HCT116 (cell line): ENCODE measurements around the gene ZNF93. TPM values are rescaled to one million over a fixed set of nuclear protein-coding genes. Genes with fewer than 3 reads are reported as not detected.
"Not testable (repeated sequence)": the region's sequence is repeated elsewhere in the genome, so short reads cannot be mapped to it uniquely, and the experiment has no call there.

ENCODE experiments used
- ATAC-seq: fragments of 200-7000 bp; cut with Tn5 transposase; 2 replicates; pipeline ENCODE4 v1.9.1; 2020; ENCODE audit warnings: mild to moderate bottlenecking, moderate library complexity
- BruUV-seq: library from RNA; stranded (reverse); fragments of 400-500 nt; replicated peaks from 2 replicates; lab custom pipeline; 2021; lab: Mats Ljungman, UMichigan
- CTCF ChIA-PET: fragments of 300-600 bp; sonication (Branson Sonifier 250); formaldehyde crosslinking; loops from one replicate; lab custom pipeline; 2021; ENCODE audit warnings: antibody characterized with exemption; lab: Charles Lee
- POLR2A ChIA-PET: fragments of 300-600, 350-600 bp; sonication (Branson Sonifier 250); formaldehyde crosslinking; loops from one replicate; lab custom pipeline; 2021; ENCODE audit warnings: antibody characterized with exemption; lab: Charles Lee
- RAD21 ChIA-PET, 2 experiments: fragments of 300-600 bp; sonication (Branson Sonifier 250); formaldehyde crosslinking; loops; one replicate each; lab custom pipeline; 2023; ENCODE audit warnings: low total read pairs in 2 of 2; ENCODE audit not compliant: uncharacterized antibody in 2 of 2, unreplicated experiment in 2 of 2, low non-redundant PET in 1 of 2; lab: Charles Lee
- DNase-seq: peaks from one replicate; pipeline ENCODE4 v3.0.0-alpha.2; 2010; ENCODE audit warnings: low read depth, low spot score
- H2AFZ ChIP-seq: fragments of 200-600 bp; shearing (Covaris generic), sonication (generic); 2 replicates; pipeline ENCODE4 v1.6.1; 2017; ENCODE audit warnings: low read depth, mixed run types, mixed read lengths, antibody characterized with exemption, low read length; ENCODE audit not compliant: poor library complexity, severe bottlenecking
- H3K27ac ChIP-seq: 2 replicates; pipeline ENCODE4 v1.5.1; 2012; ENCODE audit warnings: low read depth, low read length
- H3K27me3 ChIP-seq: fragments of 200-600 bp; sonication (generic); 2 replicates; pipeline ENCODE4 v1.6.1; 2016; ENCODE audit warnings: mixed run types, low read length, mixed read lengths; ENCODE audit not compliant: insufficient read depth
- H3K36me3 ChIP-seq, 2 experiments: fragments of 200-500 bp in 1 of 2; fragments of 200-600 bp in 1 of 2; sonication (Bioruptor generic) in 1 of 2; sonication (generic) in 1 of 2; 2 replicates each; pipeline versions ENCODE4 v1.5.1 to v1.6.1; 2014 to 2016; ENCODE audit warnings: low read length in 2 of 2, inconsistent platforms in 1 of 2, mixed read lengths in 1 of 2, mixed run types in 1 of 2; ENCODE audit not compliant: insufficient read depth in 2 of 2, control insufficient read depth in 1 of 2
- H3K4me1 ChIP-seq, 2 experiments: fragments of 200-600 bp in 1 of 2; sonication (generic) in 1 of 2; 2 replicates each; pipeline versions ENCODE4 v1.5.1 to v1.6.1; 2012 to 2017; ENCODE audit warnings: low read length in 2 of 2, inconsistent platforms in 1 of 2, mild to moderate bottlenecking in 1 of 2, mixed read lengths in 1 of 2, mixed run types in 1 of 2, moderate library complexity in 1 of 2; ENCODE audit not compliant: insufficient read depth in 2 of 2, control insufficient read depth in 1 of 2
- H3K4me2 ChIP-seq: fragments of 200-600 bp; sonication (generic); 2 replicates; pipeline ENCODE4 v1.6.1; 2017; ENCODE audit warnings: mixed run types, low read length, mixed read lengths
- H3K4me3 ChIP-seq, 2 experiments: fragments of 200-600 bp in 1 of 2; sonication (generic) in 1 of 2; replicated peaks in 1 of 2; 2 replicates each; pipeline ENCODE4 v1.5.1; 2011 to 2016; ENCODE audit warnings: low read length in 2 of 2, control low read depth in 1 of 2, low read depth in 1 of 2, mild to moderate bottlenecking in 1 of 2, mixed read lengths in 1 of 2, mixed run types in 1 of 2
- H3K79me2 ChIP-seq: fragments of 200-600 bp; sonication (generic); 2 replicates; pipeline ENCODE4 v1.6.1; 2017; ENCODE audit warnings: mild to moderate bottlenecking, mixed run types, low read length, moderate library complexity, mixed read lengths; ENCODE audit not compliant: insufficient read depth
- H3K9ac ChIP-seq: fragments of 200-600 bp; sonication (generic); 2 replicates; pipeline ENCODE4 v1.6.1; 2016; ENCODE audit warnings: low read length, mixed read lengths
- H3K9me2 ChIP-seq: fragments of 200-600 bp; sonication (generic), shearing (Covaris generic); 2 replicates; pipeline ENCODE4 v1.6.1; 2017; ENCODE audit warnings: mixed run types, mild to moderate bottlenecking, moderate library complexity; ENCODE audit not compliant: insufficient read depth
- H3K9me3 ChIP-seq, 2 experiments: fragments of 200-500 bp in 1 of 2; fragments of 200-600 bp in 1 of 2; sonication (Bioruptor generic) in 1 of 2; sonication (generic) in 1 of 2; 2 replicates each; pipeline ENCODE4 v1.6.1; 2014 to 2017; ENCODE audit warnings: low read length in 2 of 2, mixed read lengths in 2 of 2, inconsistent platforms in 1 of 2, low read depth in 1 of 2, mild to moderate bottlenecking in 1 of 2, mixed run types in 1 of 2, moderate library complexity in 1 of 2; ENCODE audit not compliant: control insufficient read depth in 1 of 2, insufficient read depth in 1 of 2
- H4K20me1 ChIP-seq: fragments of 200-600 bp; sonication (generic), shearing (Covaris generic); 2 replicates; pipeline ENCODE4 v1.6.1; 2017; ENCODE audit warnings: mixed run types, mild to moderate bottlenecking, moderate library complexity; ENCODE audit not compliant: insufficient read depth
- ATF3 ChIP-seq: IDR thresholded peaks from 2 replicates; pipeline ENCODE4 v1.6.1; 2012
- CBX3 ChIP-seq: IDR thresholded peaks from 2 replicates; pipeline ENCODE4 v1.6.1; 2012; ENCODE audit warnings: low read depth
- CTCF ChIP-seq, 3 experiments: fragments of 200-600 bp in 1 of 3; sonication (generic) in 1 of 3; IDR thresholded peaks in 2 of 3; conservative IDR thresholded peaks in 1 of 3; 2 replicates each; pipeline ENCODE4 v1.5.1; 2012 to 2017; ENCODE audit warnings: low read depth in 2 of 3, low read length in 2 of 3, antibody characterized with exemption in 1 of 3, borderline replicate concordance in 1 of 3, control low read depth in 1 of 3, mild to moderate bottlenecking in 1 of 3, mixed read lengths in 1 of 3, mixed run types in 1 of 3, moderate library complexity in 1 of 3; ENCODE audit not compliant: insufficient read depth in 1 of 3
- ELF1 ChIP-seq: IDR thresholded peaks from 2 replicates; pipeline ENCODE4 v1.6.1; 2012; ENCODE audit warnings: low read depth, borderline replicate concordance
- EZH2 ChIP-seq: fragments of 200-600 bp; sonication (generic); IDR thresholded peaks from 2 replicates; pipeline ENCODE4 v1.6.1; 2017; ENCODE audit warnings: antibody characterized with exemption, mixed run types
- JUND ChIP-seq: IDR thresholded peaks from 2 replicates; pipeline ENCODE4 v1.6.1; 2012
- MAX ChIP-seq: IDR thresholded peaks from 2 replicates; pipeline ENCODE4 v1.6.1; 2012
- POLR2A ChIP-seq: IDR thresholded peaks from 2 replicates; pipeline ENCODE4 v1.7.0; 2011; ENCODE audit warnings: borderline replicate concordance; ENCODE audit not compliant: insufficient read depth, insufficient read length; ENCODE audit errors: extremely low read depth
- POLR2AphosphoS5 ChIP-seq: IDR thresholded peaks from 2 replicates; pipeline ENCODE4 v1.6.1; 2011; ENCODE audit warnings: mild to moderate bottlenecking, low read depth, low read length, moderate library complexity
- REST ChIP-seq: IDR thresholded peaks from 2 replicates; pipeline ENCODE4 v1.6.1; 2012; ENCODE audit warnings: low read depth
- SIN3A ChIP-seq: IDR thresholded peaks from 2 replicates; pipeline ENCODE4 v1.6.1; 2012; ENCODE audit warnings: low read depth
- SRF ChIP-seq: IDR thresholded peaks from 2 replicates; pipeline ENCODE4 v1.6.1; 2012; ENCODE audit warnings: low read depth
- YY1 ChIP-seq: IDR thresholded peaks from 2 replicates; pipeline ENCODE4 v1.6.1; 2011; ENCODE audit warnings: low read length, low read depth, moderate library complexity, mild to moderate bottlenecking; ENCODE audit not compliant: insufficient replicate concordance; ENCODE audit errors: extremely low read depth
- ZFX ChIP-seq: fragments of 450-650 bp; IDR thresholded peaks from 2 replicates; pipeline ENCODE4 v1.6.1; 2017
- ZNF274 ChIP-seq: fragments of 200-500 bp; sonication (Bioruptor generic); IDR thresholded peaks from 2 replicates; pipeline ENCODE4 v1.6.1; 2014; ENCODE audit warnings: mild to moderate bottlenecking, low read depth, low read length, inconsistent platforms
- intact Hi-C: fragments of 100-400 bp; cut with micrococcal nuclease; formaldehyde crosslinking; loops from 2 replicates; pipeline ENCODE4 v1.10.0; 2022
- total RNA-seq: library from RNA; stranded (reverse); gene quantifications from one replicate; pipeline ENCODE4 v1.2.1, GENCODE V29; 2021; ENCODE audit not compliant: unreplicated experiment

Gene ZNF93
- total RNA-seq, 1 experiment from 2014 or later = not detected

GRCh38 chr19:19907551-19907950, 6.8 kb downstream of the ZNF93 start:
- H3K9me2 ChIP-seq, H3K4me2 ChIP-seq, H3K9me3 ChIP-seq, H3K79me2 ChIP-seq, intact Hi-C loops, H4K20me1 ChIP-seq, ATAC-seq, H3K4me1 ChIP-seq, H3K4me3 ChIP-seq, H3K36me3 ChIP-seq, DNase-seq, H2AFZ ChIP-seq, BruUV-seq, POLR2A ChIA-PET, H3K9ac ChIP-seq, H3K27ac ChIP-seq, CTCF ChIA-PET, RAD21 ChIA-PET, H3K27me3 ChIP-seq: not testable (repeated sequence)

GRCh38 chr19:19909654-19910053, 8.9 kb downstream of the ZNF93 start:
- H4K20me1 ChIP-seq = no peaks in the 10 kb centered on the region
- ChIA-PET POLR2A (no interaction called here), CTCF (no interaction called here), RAD21 (no interaction called here)
- no peaks in the 10 kb centered on the region for H3K9me2 ChIP-seq
- H3K4me2 ChIP-seq = no peak overlapping the region
- no peak overlapping the region for H3K27ac ChIP-seq
- TF ChIP-seq REST = no peak
- TF ChIP-seq ELF1 = no peak
- no peak for TF ChIP-seq SIN3A
- no peak for TF ChIP-seq POLR2AphosphoS5
- no peak for TF ChIP-seq YY1
- TF ChIP-seq JUND = no peak
- TF ChIP-seq CBX3 = no peak
- no peak for TF ChIP-seq SRF
- no peak for TF ChIP-seq POLR2A
- no peak for TF ChIP-seq ZFX
- TF ChIP-seq MAX = no peak
- TF ChIP-seq EZH2 = no peak
- no peak for TF ChIP-seq ZNF274
- TF ChIP-seq CTCF (IDR thresholded peaks at IDR 0.05 in 2 of 3, conservative IDR thresholded peaks at IDR 0.05 in 1 of 3; ENCODE audit: borderline replicate concordance in 1 of 3, insufficient read depth in 1 of 3, low read depth in 2 of 3, low read length in 2 of 3) = no peak
- TF ChIP-seq ATF3 = no peak
- H3K4me1 ChIP-seq = no peaks in the 10 kb centered on the region
- H3K9ac ChIP-seq = no peak overlapping the region
- H3K4me3 ChIP-seq = no peak overlapping the region
- no peaks in the 10 kb centered on the region; a peak in 2 of 4 replicates for H3K9me3 ChIP-seq
- ATAC-seq = no peak
- no peak overlapping the region for H2AFZ ChIP-seq
- H3K27me3 ChIP-seq = no peaks in the 10 kb centered on the region
- intact Hi-C loops = no loop called here
- DNase-seq = no peak
- H3K79me2 ChIP-seq = no peaks in the 10 kb centered on the region
- BruUV-seq = no TSS peak
- H3K36me3 ChIP-seq = no peaks in the 10 kb centered on the region
